Mesenchymal stem cell (in vitro differentiated cells and primary cell): ENCODE measurements around the gene LILRB5.
"Not testable (repeated sequence)": the region's sequence is repeated elsewhere in the genome, so short reads cannot be mapped to it uniquely, and the experiment has no call there.

Experiments
- DNase-seq: peaks from one replicate; pipeline ENCODE4 v3.0.0-alpha.2; 2013
- H2AFZ ChIP-seq: one replicate; pipeline ENCODE4 v1.6.1; 2013; ENCODE audit warnings: low read depth, mild to moderate bottlenecking, control low read depth, inconsistent platforms, low read length, moderate library complexity
- H2AK5ac ChIP-seq: 2 replicates; pipeline ENCODE4 v1.6.1; 2013; ENCODE audit warnings: low read length, moderate library complexity, mild to moderate bottlenecking, inconsistent platforms; ENCODE audit not compliant: severe bottlenecking
- H2BK120ac ChIP-seq: one replicate; pipeline ENCODE4 v1.6.1; 2013; ENCODE audit warnings: low read depth, mild to moderate bottlenecking, inconsistent platforms, low read length, moderate library complexity
- H2BK12ac ChIP-seq, 2 experiments: one replicate each; pipeline ENCODE4 v1.6.1; 2013; ENCODE audit warnings: inconsistent platforms in 2 of 2, low read length in 2 of 2, mild to moderate bottlenecking in 2 of 2, moderate library complexity in 2 of 2, control low read depth in 1 of 2
- H2BK15ac ChIP-seq: one replicate; pipeline ENCODE4 v1.6.1; 2013; ENCODE audit warnings: mild to moderate bottlenecking, low read depth, inconsistent platforms; ENCODE audit not compliant: poor library complexity, severe bottlenecking
- H2BK5ac ChIP-seq: 2 replicates; pipeline ENCODE4 v1.6.1; 2013; ENCODE audit warnings: low read depth, mild to moderate bottlenecking, low read length, control low read depth, inconsistent platforms; ENCODE audit not compliant: poor library complexity, severe bottlenecking
- H3K14ac ChIP-seq, 2 experiments: one replicate each; pipeline ENCODE4 v1.6.1; 2013; ENCODE audit warnings: inconsistent platforms in 2 of 2, low read length in 2 of 2, control low read depth in 1 of 2, mild to moderate bottlenecking in 1 of 2, moderate library complexity in 1 of 2
- H3K18ac ChIP-seq, 2 experiments: one replicate each; pipeline ENCODE4 v1.6.1; 2013; ENCODE audit warnings: inconsistent platforms in 2 of 2, low read length in 2 of 2, control low read depth in 1 of 2, low read depth in 1 of 2, mild to moderate bottlenecking in 1 of 2
- H3K23ac ChIP-seq, 2 experiments: one replicate each; pipeline ENCODE4 v1.6.1; 2013; ENCODE audit warnings: inconsistent platforms in 2 of 2, low read length in 2 of 2, mild to moderate bottlenecking in 2 of 2, moderate library complexity in 2 of 2, control low read depth in 1 of 2
- H3K27ac ChIP-seq: 2 replicates; pipeline ENCODE4 v1.5.1; 2013; ENCODE audit warnings: mild to moderate bottlenecking, moderate library complexity, low read length, control low read depth, inconsistent platforms; ENCODE audit not compliant: poor library complexity, severe bottlenecking
- H3K27me3 ChIP-seq, 2 experiments: 2 replicates each; pipeline versions ENCODE4 v1.6.1 to v1.7.0; 2013; ENCODE audit warnings: low read length in 2 of 2, mild to moderate bottlenecking in 2 of 2, moderate library complexity in 2 of 2, control low read depth in 1 of 2, inconsistent platforms in 1 of 2; ENCODE audit not compliant: control insufficient read depth in 1 of 2, insufficient read depth in 1 of 2
- H3K36me3 ChIP-seq, 2 experiments: 2 replicates each; pipeline versions ENCODE4 v1.6.1 to v1.7.0; 2013; ENCODE audit warnings: low read length in 2 of 2, control low read depth in 1 of 2, inconsistent platforms in 1 of 2, low read depth in 1 of 2, mild to moderate bottlenecking in 1 of 2; ENCODE audit not compliant: insufficient read depth in 2 of 2, control insufficient read depth in 1 of 2
- H3K4ac ChIP-seq, 2 experiments: one replicate each; pipeline ENCODE4 v1.6.1; 2013; ENCODE audit warnings: inconsistent platforms in 2 of 2, low read length in 2 of 2, mild to moderate bottlenecking in 2 of 2, moderate library complexity in 2 of 2, control low read depth in 1 of 2, low read depth in 1 of 2
- H3K4me1 ChIP-seq: 2 replicates; pipeline ENCODE4 v1.6.1; 2013; ENCODE audit warnings: low read depth, low read length, control low read depth; ENCODE audit not compliant: control insufficient read depth, insufficient read depth
- H3K4me2 ChIP-seq: 2 replicates; pipeline ENCODE4 v1.6.1; 2013; ENCODE audit warnings: low read length, mild to moderate bottlenecking, inconsistent platforms; ENCODE audit not compliant: poor library complexity, severe bottlenecking
- H3K4me3 ChIP-seq, 2 experiments: 2 replicates each; pipeline versions ENCODE4 v1.5.1 to v1.7.0; 2013; ENCODE audit warnings: low read length in 2 of 2, mild to moderate bottlenecking in 2 of 2, control low read depth in 1 of 2, low read depth in 1 of 2; ENCODE audit not compliant: insufficient read depth in 1 of 2
- H3K79me1 ChIP-seq: replicated peaks from 2 replicates; pipeline ENCODE4 v1.6.1; 2013; ENCODE audit warnings: mild to moderate bottlenecking, control low read depth, low read length, inconsistent platforms; ENCODE audit not compliant: poor library complexity, severe bottlenecking
- H3K9ac ChIP-seq: 2 replicates; pipeline ENCODE4 v1.7.0; 2013; ENCODE audit warnings: mild to moderate bottlenecking, low read length, moderate library complexity
- H3K9me3 ChIP-seq: 2 replicates; pipeline ENCODE4 v1.7.0; 2013; ENCODE audit warnings: mild to moderate bottlenecking, low read length; ENCODE audit not compliant: control insufficient read depth
- H4K8ac ChIP-seq: one replicate; pipeline ENCODE4 v1.6.1; 2013; ENCODE audit warnings: inconsistent platforms, mild to moderate bottlenecking, low read length, moderate library complexity
- H4K91ac ChIP-seq: one replicate; pipeline ENCODE4 v1.6.1; 2013; ENCODE audit warnings: mild to moderate bottlenecking, low read length, inconsistent platforms
- WGBS: methylation state at CpG from one replicate; pipeline ENCODE4 v1.1.7; 2013; ENCODE audit warnings: mixed read lengths; 5-methylcytosine and 5-hydroxymethylcytosine counted together

Gene LILRB5

GRCh38 chr19:54243809-54244208 lies 13.3 kb downstream of the LILRB5 start:
- not testable (repeated sequence) for H2AK5ac ChIP-seq, H2BK15ac ChIP-seq, H3K9me3 ChIP-seq, H2AFZ ChIP-seq, H3K9ac ChIP-seq, H2BK12ac ChIP-seq, H2BK120ac ChIP-seq, H4K91ac ChIP-seq, H3K4me1 ChIP-seq, H2BK5ac ChIP-seq, H3K36me3 ChIP-seq, H3K4me2 ChIP-seq, H3K79me1 ChIP-seq, DNase-seq, H4K8ac ChIP-seq, H3K4me3 ChIP-seq, H3K23ac ChIP-seq, H3K14ac ChIP-seq, H3K4ac ChIP-seq, H3K18ac ChIP-seq, H3K27ac ChIP-seq
- no CpG with 5 or more reads among the region's 8 CpGs for WGBS
- peaks cover 12 to 13% of the 10 kb centered on the region in 2 experiments for H3K27me3 ChIP-seq

- 95% methylated on average over 3 of the region's 6 CpGs for WGBS
- not testable (repeated sequence) for H3K9me3 ChIP-seq, H2AK5ac ChIP-seq
These were observed 14.4 kb downstream of the LILRB5 start, which contains the start of gene LILRA6 for GRCh38 chr19:54242646-54243045. Gene LILRA6, minus strand, starts transcription at chr19:54242790.

GRCh38 chr19:54242234-54242633 lies 14.8 kb downstream of the LILRB5 start:
- peaks cover 6 to 16% of the 10 kb centered on the region in 2 experiments for H3K27me3 ChIP-seq
- not testable (repeated sequence) for H2BK15ac ChIP-seq, H2AFZ ChIP-seq, H2BK5ac ChIP-seq, H2BK120ac ChIP-seq, H3K4me2 ChIP-seq, H3K9ac ChIP-seq, H3K23ac ChIP-seq, H3K27ac ChIP-seq, H3K4me3 ChIP-seq, H3K18ac ChIP-seq, H3K4me1 ChIP-seq, H2AK5ac ChIP-seq, DNase-seq, H4K8ac ChIP-seq, H3K36me3 ChIP-seq, H3K79me1 ChIP-seq, H2BK12ac ChIP-seq, H4K91ac ChIP-seq, H3K9me3 ChIP-seq, H3K14ac ChIP-seq, H3K4ac ChIP-seq
- 100% methylated on average over 1 of the region's 4 CpGs for WGBS

More at GRCh38 chr19:54242646-54243045, 14.4 kb downstream of the LILRB5 start, which contains the start of gene LILRA6:
- not testable (repeated sequence) for H3K14ac ChIP-seq, H2BK5ac ChIP-seq, H2BK120ac ChIP-seq, H3K4me1 ChIP-seq, H3K27ac ChIP-seq, H3K4me2 ChIP-seq, H3K4ac ChIP-seq, H3K36me3 ChIP-seq, H3K18ac ChIP-seq, H2AFZ ChIP-seq, H2BK12ac ChIP-seq, DNase-seq, H3K23ac ChIP-seq, H4K91ac ChIP-seq, H3K79me1 ChIP-seq, H2BK15ac ChIP-seq, H3K9ac ChIP-seq, H4K8ac ChIP-seq, H3K4me3 ChIP-seq
- peaks cover 6 to 13% of the 10 kb centered on the region in 2 experiments for H3K27me3 ChIP-seq

- not testable (repeated sequence) for H4K91ac ChIP-seq, H3K9me3 ChIP-seq, H2AK5ac ChIP-seq, H3K4me3 ChIP-seq, H2BK15ac ChIP-seq, H3K4me2 ChIP-seq, H3K4ac ChIP-seq, H2BK12ac ChIP-seq, H3K23ac ChIP-seq, H3K4me1 ChIP-seq, DNase-seq, H2BK5ac ChIP-seq, H2AFZ ChIP-seq, H3K14ac ChIP-seq, H3K79me1 ChIP-seq, H3K9ac ChIP-seq, H3K18ac ChIP-seq, H3K36me3 ChIP-seq, H2BK120ac ChIP-seq, H3K27ac ChIP-seq, H4K8ac ChIP-seq
- 82% methylated on average over 8 of the region's 22 CpGs for WGBS
- H3K27me3 ChIP-seq = peaks cover 6 to 28% of the 10 kb centered on the region in 2 experiments
These were observed 16.4 kb downstream of the LILRB5 start for GRCh38 chr19:54240372-54241336.
